ENCODE data around the gene PPP3CA. TPM values are rescaled to one million over a fixed set of nuclear protein-coding genes. Genes with fewer than 3 reads are reported as not detected.
A peak's percentile ranks its signal among the peaks of the same experiment; 100 is the strongest.

The PPP3CA gene
- total RNA-seq, 8 experiments from 2014 or later = 18.6 to 68.7 (median 22.6) TPM

GRCh38 chr4:101232074-101232776, 115.1 kb downstream of the PPP3CA start:
- H3K27ac ChIP-seq = no peak overlapping the region
- in situ Hi-C loops (cut with MboI; ENCODE audit: low pct_unique_long_range_greater_than_20kb in 2 of 9, low sequenced_read_pairs in 9 of 9, unreplicated experiment in 9 of 9) = no loop called here
- peaks cover 3 to 4% of the 10 kb centered on the region in 2 donors for H3K4me1 ChIP-seq (replicated peaks in 1 of 2)
- no peak overlapping the region for H3K4me3 ChIP-seq
- peak; percentile 75 to 96 (median 84) for ATAC-seq (replicated peaks in 6 of 8)
- WGBS, 10 experiments = 0 to 67% (median 28%) methylated on average over 1 of the region's 1 CpG; no CpG with 5 or more reads in 4 of the 10 experiments

- 61 to 100% (median 79%) methylated on average over 2 to 3 of the region's 3 CpGs for WGBS, 10 experiments
Measured at GRCh38 chr4:101230801-101231426, 116.4 kb downstream of the PPP3CA start.

GRCh38 chr4:101229116-101229515, 118.2 kb downstream of the PPP3CA start:
- peaks cover 4 to 9% of the 10 kb centered on the region in 2 donors for H3K4me1 ChIP-seq (replicated peaks in 1 of 2)
- H3K27ac ChIP-seq = no peak overlapping the region
- in situ Hi-C loops (cut with MboI; ENCODE audit: low pct_unique_long_range_greater_than_20kb in 2 of 9, low sequenced_read_pairs in 9 of 9, unreplicated experiment in 9 of 9) = no loop called here
- ATAC-seq (replicated peaks in 6 of 8) = peak in 2 of 8 experiments; percentile 51 to 73
- WGBS, 10 experiments = 60 to 100% (median 67%) methylated on average over 1 to 2 of the region's 2 CpGs; no CpG with 5 or more reads in 3 of the 10 experiments
- no peak overlapping the region for H3K4me3 ChIP-seq

More at GRCh38 chr4:101230801-101231426, 116.4 kb downstream of the PPP3CA start:
- in situ Hi-C loops (cut with MboI; ENCODE audit: low pct_unique_long_range_greater_than_20kb in 2 of 9, low sequenced_read_pairs in 9 of 9, unreplicated experiment in 9 of 9) = no loop called here
- Histone ChIP-seq H3K4me1 (replicated peaks in 1 of 2) (peaks cover 3 to 4% of the 10 kb centered on the region in 2 donors), H3K27ac (no peak overlapping the region), H3K4me3 (no peak overlapping the region)
- no peak for ATAC-seq (replicated peaks in 6 of 8)

- no peak for ATAC-seq (replicated peaks in 6 of 8)
- Histone ChIP-seq H3K27ac (no peak overlapping the region), H3K4me3 (no peak overlapping the region), H3K4me1 (replicated peaks in 1 of 2) (peaks cover 4 to 18% of the 10 kb centered on the region in 2 donors)
- in situ Hi-C loops (cut with MboI; ENCODE audit: low pct_unique_long_range_greater_than_20kb in 2 of 9, low sequenced_read_pairs in 9 of 9, unreplicated experiment in 9 of 9) = no loop called here
Measured at GRCh38 chr4:101227715-101228114, 119.6 kb downstream of the PPP3CA start.

GRCh38 chr4:101224358-101225218, 122.7 kb downstream of the PPP3CA start:
- Histone ChIP-seq H3K4me1 (replicated peaks in 1 of 2) (peaks cover 0 to 18% of the 10 kb centered on the region in 2 donors), H3K4me3 (no peak overlapping the region), H3K27ac (no peak overlapping the region)
- 0 to 100% (median 79%) methylated on average over 1 to 4 of the region's 4 CpGs for WGBS, 10 experiments
- in situ Hi-C loops (cut with MboI; ENCODE audit: low pct_unique_long_range_greater_than_20kb in 2 of 9, low sequenced_read_pairs in 9 of 9, unreplicated experiment in 9 of 9) = no loop called here
- no peak for ATAC-seq (replicated peaks in 6 of 8)

- H3K27ac ChIP-seq = no peak overlapping the region
- ATAC-seq (replicated peaks in 6 of 8) = no peak
- 27 to 100% (median 88%) methylated on average over 1 to 3 of the region's 3 CpGs; no CpG with 5 or more reads in 1 of the 10 experiments for WGBS, 10 experiments
- H3K4me1 ChIP-seq (replicated peaks in 1 of 2) = peaks cover 0 to 18% of the 10 kb centered on the region in 2 donors
- no peak overlapping the region for H3K4me3 ChIP-seq
- in situ Hi-C loops (cut with MboI; ENCODE audit: low pct_unique_long_range_greater_than_20kb in 2 of 9, low sequenced_read_pairs in 9 of 9, unreplicated experiment in 9 of 9) = no loop called here
Measured at GRCh38 chr4:101222156-101222845, 125.0 kb downstream of the PPP3CA start.

GRCh38 chr4:101221294-101221693, 126.0 kb downstream of the PPP3CA start:
- Histone ChIP-seq H3K27ac (no peak overlapping the region), H3K4me1 (replicated peaks in 1 of 2) (peaks cover 0 to 18% of the 10 kb centered on the region in 2 donors), H3K4me3 (no peak overlapping the region)
- in situ Hi-C loops (cut with MboI; ENCODE audit: low pct_unique_long_range_greater_than_20kb in 2 of 9, low sequenced_read_pairs in 9 of 9, unreplicated experiment in 9 of 9) = no loop called here
- ATAC-seq (replicated peaks in 6 of 8) = no peak
- 0 to 100% (median 92%) methylated on average over 2 of the region's 2 CpGs for WGBS, 10 experiments

GRCh38 chr4:101218894-101219293, 128.4 kb downstream of the PPP3CA start:
- Histone ChIP-seq H3K4me1 (replicated peaks in 1 of 2) (peaks cover 0 to 9% of the 10 kb centered on the region in 2 donors), H3K27ac (no peak overlapping the region), H3K4me3 (no peak overlapping the region)
- ATAC-seq (replicated peaks in 6 of 8) = no peak
- 14 to 100% (median 83%) methylated on average over 1 of the region's 1 CpG; no CpG with 5 or more reads in 2 of the 10 experiments for WGBS, 10 experiments
- in situ Hi-C loops (cut with MboI; ENCODE audit: low pct_unique_long_range_greater_than_20kb in 2 of 9, low sequenced_read_pairs in 9 of 9, unreplicated experiment in 9 of 9) = no loop called here

- H3K4me3 ChIP-seq = no peak overlapping the region
- peak in 2 of 8 experiments; percentile 36 to 86 for ATAC-seq (replicated peaks in 6 of 8)
- peaks cover 0 to 5% of the 10 kb centered on the region in 2 donors for H3K4me1 ChIP-seq (replicated peaks in 1 of 2)
- WGBS, 10 experiments = 27 to 100% (median 78%) methylated on average over 3 of the region's 3 CpGs
- in situ Hi-C loops (cut with MboI; ENCODE audit: low pct_unique_long_range_greater_than_20kb in 2 of 9, low sequenced_read_pairs in 9 of 9, unreplicated experiment in 9 of 9) = no loop called here
- H3K27ac ChIP-seq = no peak overlapping the region
Measured at GRCh38 chr4:101218346-101218745, 129.0 kb downstream of the PPP3CA start.

GRCh38 chr4:101217353-101218031, 129.8 kb downstream of the PPP3CA start:
- WGBS, 10 experiments = 51 to 100% (median 90%) methylated on average over 2 to 7 of the region's 7 CpGs; no CpG with 5 or more reads in 1 of the 10 experiments
- in situ Hi-C loops (cut with MboI; ENCODE audit: low pct_unique_long_range_greater_than_20kb in 2 of 9, low sequenced_read_pairs in 9 of 9, unreplicated experiment in 9 of 9) = no loop called here
- Histone ChIP-seq H3K27ac (no peak overlapping the region), H3K4me3 (no peak overlapping the region), H3K4me1 (replicated peaks in 1 of 2) (peaks cover 0 to under 1% of the 10 kb centered on the region in 2 donors)
- ATAC-seq (replicated peaks in 6 of 8) = peak in 2 of 8 experiments; percentile 40 to 53

GRCh38 chr4:101211146-101211553, 136.2 kb downstream of the PPP3CA start:
- Histone ChIP-seq H3K4me3 (no peak overlapping the region), H3K4me1 (replicated peaks in 1 of 2) (no peaks in the 10 kb centered on the region), H3K27ac (no peak overlapping the region)
- in situ Hi-C loops (cut with MboI; ENCODE audit: low pct_unique_long_range_greater_than_20kb in 2 of 9, low sequenced_read_pairs in 9 of 9, unreplicated experiment in 9 of 9) = no loop called here
- ATAC-seq (replicated peaks in 6 of 8) = peak in 6 of 8 experiments; percentile 35 to 72 (median 64)

- no peak for ATAC-seq (replicated peaks in 6 of 8)
- no peak overlapping the region for H3K27ac ChIP-seq
- 80 to 100% (median 100%) methylated on average over 1 of the region's 1 CpG; no CpG with 5 or more reads in 2 of the 10 experiments for WGBS, 10 experiments
- in situ Hi-C loops (cut with MboI; ENCODE audit: low pct_unique_long_range_greater_than_20kb in 2 of 9, low sequenced_read_pairs in 9 of 9, unreplicated experiment in 9 of 9) = no loop called here
- H3K4me3 ChIP-seq = no peak overlapping the region
- no peaks in the 10 kb centered on the region for H3K4me1 ChIP-seq (replicated peaks in 1 of 2)
Measured at GRCh38 chr4:101210331-101210730, 137.0 kb downstream of the PPP3CA start.
